Neural cell (in vitro differentiated cells): ENCODE results near the gene PCDHGA4. TPM values are rescaled to one million over a fixed set of nuclear protein-coding genes. Genes with fewer than 3 reads are reported as not detected.

ENCODE experiments used
- H2AFZ ChIP-seq: fragments of 200-600, 300-800 bp; sonication (generic), shearing (Covaris generic); 2 replicates; pipeline ENCODE4 v1.6.0; 2014; ENCODE audit warnings: low read depth, mild to moderate bottlenecking, antibody characterized with exemption, low read length, moderate library complexity
- H3F3A ChIP-seq: fragments of 200-600 bp; shearing (Covaris generic); 2 replicates; pipeline ENCODE4 v1.6.1; 2016; ENCODE audit warnings: mild to moderate bottlenecking, moderate library complexity, mixed read lengths, antibody characterized with exemption, low read length; ENCODE audit not compliant: insufficient read depth, poor library complexity, severe bottlenecking
- H3K27ac ChIP-seq: fragments of 200-600, 300-800 bp; sonication (generic), shearing (Covaris generic); 2 replicates; pipeline ENCODE4 v1.5.1; 2014; ENCODE audit warnings: mild to moderate bottlenecking, low read length, moderate library complexity
- H3K27me3 ChIP-seq: fragments of 300-800, 200-600 bp; sonication (generic), shearing (Covaris generic); 2 replicates; pipeline ENCODE4 v1.6.0; 2014; ENCODE audit warnings: mild to moderate bottlenecking, low read depth, low read length, moderate library complexity; ENCODE audit not compliant: insufficient read depth
- H3K36me3 ChIP-seq: fragments of 300-800, 200-600 bp; sonication (generic), shearing (Covaris generic); 2 replicates; pipeline ENCODE4 v1.5.1; 2014; ENCODE audit warnings: mild to moderate bottlenecking, antibody characterized with exemption, low read length, moderate library complexity; ENCODE audit not compliant: insufficient read depth
- H3K4me2 ChIP-seq: fragments of 300-800, 200-600 bp; sonication (generic), shearing (Covaris generic); 2 replicates; pipeline ENCODE4 v1.6.0; 2014; ENCODE audit warnings: mild to moderate bottlenecking, low read length
- H3K4me3 ChIP-seq: fragments of 300-800, 200-600 bp; sonication (generic), shearing (Covaris generic); 2 replicates; pipeline ENCODE4 v1.5.1; 2014; ENCODE audit warnings: mild to moderate bottlenecking, low read length, moderate library complexity
- H3K79me2 ChIP-seq: fragments of 200-600 bp; shearing (Covaris generic); replicated peaks from 2 replicates; pipeline ENCODE4 v1.6.0; 2014; ENCODE audit warnings: mild to moderate bottlenecking, low read length, moderate library complexity; ENCODE audit not compliant: insufficient read depth
- H3K9ac ChIP-seq: fragments of 300-800, 200-600 bp; sonication (generic), shearing (Covaris generic); 2 replicates; pipeline ENCODE4 v1.6.1; 2016; ENCODE audit warnings: mild to moderate bottlenecking, low read length, mixed read lengths
- H3K9me2 ChIP-seq: fragments of 200-600 bp; shearing (Covaris generic); 2 replicates; pipeline ENCODE4 v1.6.1; 2016; ENCODE audit warnings: mild to moderate bottlenecking, low read length, mixed read lengths; ENCODE audit not compliant: insufficient read depth
- H3K9me3 ChIP-seq: fragments of 200-600, 300-800 bp; sonication (generic), shearing (Covaris generic); 2 replicates; pipeline ENCODE4 v1.6.1; 2016; ENCODE audit warnings: mild to moderate bottlenecking, mixed run types, low read length, moderate library complexity, mixed read lengths
- H4K20me1 ChIP-seq: fragments of 200-600 bp; shearing (Covaris generic); 2 replicates; pipeline ENCODE4 v1.6.1; 2016; ENCODE audit warnings: mild to moderate bottlenecking, mixed run types; ENCODE audit not compliant: insufficient read depth
- EP300 ChIP-seq: fragments of 450-650 bp; conservative IDR thresholded peaks from 2 replicates; pipeline ENCODE4 v1.6.1; 2014; ENCODE audit warnings: antibody characterized with exemption, mild to moderate bottlenecking, moderate library complexity; ENCODE audit not compliant: poor library complexity, severe bottlenecking
- EZH2 ChIP-seq: fragments of 200-600, 300-800 bp; shearing (Covaris generic), sonication (generic); IDR thresholded peaks from 2 replicates; pipeline ENCODE4 v1.6.1; 2014; ENCODE audit warnings: antibody characterized with exemption, low read length, borderline replicate concordance, mild to moderate bottlenecking; ENCODE audit not compliant: insufficient read depth, poor library complexity, severe bottlenecking
- MXI1 ChIP-seq: fragments of 450-650 bp; conservative IDR thresholded peaks from 2 replicates; pipeline ENCODE4 v1.6.1; 2014; ENCODE audit warnings: antibody characterized with exemption, mild to moderate bottlenecking; ENCODE audit not compliant: poor library complexity, severe bottlenecking
- POLR2AphosphoS5 ChIP-seq: IDR thresholded peaks from 2 replicates; pipeline ENCODE4 v1.6.1; 2012
- RAD21 ChIP-seq: fragments of 450-650 bp; conservative IDR thresholded peaks from 2 replicates; pipeline ENCODE4 v1.6.1; 2014; ENCODE audit warnings: antibody characterized with exemption, mild to moderate bottlenecking, moderate library complexity
- REST ChIP-seq: IDR thresholded peaks from 2 replicates; pipeline ENCODE4 v1.6.1; 2012; ENCODE audit warnings: borderline replicate concordance
- SMC3 ChIP-seq: fragments of 450-650 bp; conservative IDR thresholded peaks from 2 replicates; pipeline ENCODE4 v1.6.1; 2014; ENCODE audit warnings: antibody characterized with exemption, mild to moderate bottlenecking, moderate library complexity; ENCODE audit not compliant: poor library complexity
- TAF1 ChIP-seq: IDR thresholded peaks from 2 replicates; pipeline ENCODE4 v1.6.1; 2012; ENCODE audit warnings: low read depth
- polyA plus RNA-seq: library from polyadenylated mRNA; depleted of rRNA; stranded (reverse); fragments of >200 nt; gene quantifications from 2 replicates; pipeline ENCODE4 v1.2.3, GENCODE V29; 2014
- TF ChIP-seq, protein P1 (sequence below): fragments of 450-650 bp; IDR thresholded peaks from 2 replicates; pipeline ENCODE4 v1.5.1; 2014; ENCODE audit warnings: antibody characterized with exemption, mild to moderate bottlenecking, moderate library complexity; ENCODE audit not compliant: poor library complexity, severe bottlenecking

Gene PCDHGA4
- polyA plus RNA-seq, 1 donor from 2014 or later, result 0.38 TPM

GRCh38 chr5:141398608-141399007 is 43.8 kb downstream of the PCDHGA4 start:
- Histone ChIP-seq H3K79me2 (no peaks in the 10 kb centered on the region), H3K4me3 (no peak overlapping the region), H3K9me2 (no peaks in the 10 kb centered on the region), H3K36me3 (peaks cover 7% of the 10 kb centered on the region), H3K4me2 (no peak overlapping the region), H4K20me1 (no peaks in the 10 kb centered on the region), H3K9me3 (peaks cover 56% of the 10 kb centered on the region), H2AFZ (no peak overlapping the region), H3K27me3 (no peaks in the 10 kb centered on the region), H3K27ac (no peak overlapping the region), H3K9ac (no peak overlapping the region), H3F3A (no peaks in the 10 kb centered on the region)
- TF ChIP-seq EP300, result no peak
- TF ChIP-seq, protein P1, sequence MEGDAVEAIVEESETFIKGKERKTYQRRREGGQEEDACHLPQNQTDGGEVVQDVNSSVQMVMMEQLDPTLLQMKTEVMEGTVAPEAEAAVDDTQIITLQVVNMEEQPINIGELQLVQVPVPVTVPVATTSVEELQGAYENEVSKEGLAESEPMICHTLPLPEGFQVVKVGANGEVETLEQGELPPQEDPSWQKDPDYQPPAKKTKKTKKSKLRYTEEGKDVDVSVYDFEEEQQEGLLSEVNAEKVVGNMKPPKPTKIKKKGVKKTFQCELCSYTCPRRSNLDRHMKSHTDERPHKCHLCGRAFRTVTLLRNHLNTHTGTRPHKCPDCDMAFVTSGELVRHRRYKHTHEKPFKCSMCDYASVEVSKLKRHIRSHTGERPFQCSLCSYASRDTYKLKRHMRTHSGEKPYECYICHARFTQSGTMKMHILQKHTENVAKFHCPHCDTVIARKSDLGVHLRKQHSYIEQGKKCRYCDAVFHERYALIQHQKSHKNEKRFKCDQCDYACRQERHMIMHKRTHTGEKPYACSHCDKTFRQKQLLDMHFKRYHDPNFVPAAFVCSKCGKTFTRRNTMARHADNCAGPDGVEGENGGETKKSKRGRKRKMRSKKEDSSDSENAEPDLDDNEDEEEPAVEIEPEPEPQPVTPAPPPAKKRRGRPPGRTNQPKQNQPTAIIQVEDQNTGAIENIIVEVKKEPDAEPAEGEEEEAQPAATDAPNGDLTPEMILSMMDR, result no peak
- TF ChIP-seq POLR2AphosphoS5, result no peak
- TF ChIP-seq REST, result no peak
- TF ChIP-seq EZH2, result no peak
- TF ChIP-seq TAF1, result no peak
- no peak for TF ChIP-seq MXI1
- no peak for TF ChIP-seq SMC3
- TF ChIP-seq RAD21, result no peak

- H3K4me3 ChIP-seq, result no peak overlapping the region
- no peak overlapping the region for H2AFZ ChIP-seq
- H3K4me2 ChIP-seq, result no peak overlapping the region
- H3F3A ChIP-seq, result no peaks in the 10 kb centered on the region
- H3K9ac ChIP-seq, result no peak overlapping the region
- H3K36me3 ChIP-seq, result peaks cover 7% of the 10 kb centered on the region
- H3K9me2 ChIP-seq, result no peaks in the 10 kb centered on the region
- TF ChIP-seq REST (no peak), RAD21 (no peak), POLR2AphosphoS5 (no peak), EP300 (no peak), SMC3 (no peak)
- peaks cover 48% of the 10 kb centered on the region for H3K9me3 ChIP-seq
- H3K27ac ChIP-seq, result no peak overlapping the region
- H3K27me3 ChIP-seq, result no peaks in the 10 kb centered on the region
- H4K20me1 ChIP-seq, result no peaks in the 10 kb centered on the region
- H3K79me2 ChIP-seq, result no peaks in the 10 kb centered on the region
These were observed 44.9 kb downstream of the PCDHGA4 start for GRCh38 chr5:141399555-141400258.
